GM20000 (cell line): Measurements from ENCODE around the gene DEPP1.

Experiments used
- DNase-seq: peaks from one replicate; pipeline ENCODE4 v3.0.0; 2012; ENCODE audit warnings: low spot score
- CTCF ChIP-seq: IDR thresholded peaks from 2 replicates; pipeline ENCODE4 v1.5.1; 2012; ENCODE audit warnings: mild to moderate bottlenecking, control low read depth; ENCODE audit errors: extremely low read depth, missing control alignments

The DEPP1 gene

GRCh38 chr10:44961931-44962750 is 16.5 kb downstream of the DEPP1 start:
- TF ChIP-seq CTCF, result no peak
- no peak for DNase-seq

- TF ChIP-seq CTCF, result no peak
- no peak for DNase-seq
Observed at GRCh38 chr10:44961230-44961571, 17.4 kb downstream of the DEPP1 start.

- DNase-seq, result no peak
- TF ChIP-seq CTCF, result no peak
Observed at GRCh38 chr10:44960482-44961229, 18.0 kb downstream of the DEPP1 start.

GRCh38 chr10:44960088-44960460 is 18.5 kb downstream of the DEPP1 start:
- DNase-seq, result no peak
- TF ChIP-seq CTCF, result no peak

- DNase-seq, result peak; percentile 98
- TF ChIP-seq CTCF, result no peak
Observed at GRCh38 chr10:44959247-44960087, 19.1 kb downstream of the DEPP1 start, which contains the start of gene RASSF4. Gene RASSF4, plus strand, starts transcription at chr10:44959802. Its CDS starts 10,401 bp downstream, at chr10:44970203.

- TF ChIP-seq CTCF, result no peak
- no peak for DNase-seq
Observed at GRCh38 chr10:44958898-44959246, 19.7 kb downstream of the DEPP1 start.
